IMR-90 (cell line): ENCODE measurements around the gene TASP1.

Experiments used
- BHLHE40 ChIP-seq: fragments of 150-350 bp; IDR thresholded peaks from 2 replicates; pipeline ENCODE4 v1.6.1; 2016; ENCODE audit warnings: mild to moderate bottlenecking, low read depth, low read length
- CTCF ChIP-seq: conservative IDR thresholded peaks from 2 replicates; pipeline ENCODE4 v1.5.1; 2012; ENCODE audit warnings: mild to moderate bottlenecking, low read depth, low read length, improper control_type of control experiment
- POLR2A ChIP-seq: IDR thresholded peaks from 2 replicates; pipeline ENCODE4 v1.6.1; 2012; ENCODE audit warnings: mild to moderate bottlenecking, low read depth, low read length
- RAD21 ChIP-seq: IDR thresholded peaks from 2 replicates; pipeline ENCODE4 v1.6.1; 2012; ENCODE audit warnings: low read length, improper control_type of control experiment
- SMC3 ChIP-seq: fragments of 150-350 bp; IDR thresholded peaks from 2 replicates; pipeline ENCODE4 v1.6.1; 2016; ENCODE audit warnings: low read depth, mild to moderate bottlenecking, antibody characterized with exemption, low read length, moderate library complexity
- TF ChIP-seq, protein P1 (sequence below): fragments of 150-350 bp; IDR thresholded peaks from 2 replicates; pipeline ENCODE4 v1.6.1; 2017; ENCODE audit warnings: mild to moderate bottlenecking, antibody characterized with exemption, low read length, low read depth

GRCh38 chr20:13687815-13688214, 49.1 kb upstream of the TASP1 start:
- TF ChIP-seq CTCF (no peak), RAD21 (no peak), POLR2A (no peak), BHLHE40 (no peak), SMC3 (no peak)
- TF ChIP-seq, protein P1, sequence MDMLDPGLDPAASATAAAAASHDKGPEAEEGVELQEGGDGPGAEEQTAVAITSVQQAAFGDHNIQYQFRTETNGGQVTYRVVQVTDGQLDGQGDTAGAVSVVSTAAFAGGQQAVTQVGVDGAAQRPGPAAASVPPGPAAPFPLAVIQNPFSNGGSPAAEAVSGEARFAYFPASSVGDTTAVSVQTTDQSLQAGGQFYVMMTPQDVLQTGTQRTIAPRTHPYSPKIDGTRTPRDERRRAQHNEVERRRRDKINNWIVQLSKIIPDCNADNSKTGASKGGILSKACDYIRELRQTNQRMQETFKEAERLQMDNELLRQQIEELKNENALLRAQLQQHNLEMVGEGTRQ, result no peak
